Common myeloid progenitor, CD34-positive (primary cell): ENCODE measurements around the gene DNASE1L2.

Experiments
- CTCF ChIA-PET: fragments of 350-600 bp; sonication (Branson Sonifier 250); formaldehyde crosslinking; loops from one replicate; lab custom pipeline; 2021; ENCODE audit warnings: antibody characterized with exemption; lab: Charles Lee
- POLR2A ChIA-PET: fragments of 350-600 bp; sonication (Branson Sonifier 250); formaldehyde crosslinking; loops from one replicate; lab custom pipeline; 2021; ENCODE audit warnings: antibody characterized with exemption; lab: Charles Lee
- DNase-seq, 3 donors: peaks; one replicate each; pipeline versions ENCODE4 v3.0.0 to v3.0.0-alpha.2; 2013
- H3K27ac ChIP-seq, 2 experiments: 1 replicate in 1 of 2; 2 replicates in 1 of 2; pipeline ENCODE4 v1.7.0; 2013; ENCODE audit warnings: inconsistent platforms in 2 of 2, low read length in 2 of 2, mild to moderate bottlenecking in 2 of 2, low read depth in 1 of 2, moderate library complexity in 1 of 2; ENCODE audit not compliant: severe bottlenecking in 2 of 2, insufficient read depth in 1 of 2, poor library complexity in 1 of 2
- H3K27me3 ChIP-seq, 5 experiments: replicated peaks in 2 of 5; 1 replicate in 3 of 5; 2 replicates in 2 of 5; pipeline versions ENCODE4 v1.6.1 to v1.7.0; 2013; ENCODE audit warnings: low read length in 4 of 5, mild to moderate bottlenecking in 2 of 5, moderate library complexity in 2 of 5, inconsistent platforms in 1 of 5; ENCODE audit not compliant: insufficient read depth in 5 of 5, control insufficient read depth in 4 of 5
- H3K36me3 ChIP-seq, 4 experiments: 1 replicate in 2 of 4; 2 replicates in 2 of 4; pipeline versions ENCODE4 v1.6.1 to v1.7.0; 2013; ENCODE audit warnings: low read length in 3 of 4, control low read depth in 1 of 4, mild to moderate bottlenecking in 1 of 4; ENCODE audit not compliant: control insufficient read depth in 4 of 4, insufficient read depth in 4 of 4
- H3K4me1 ChIP-seq, 4 experiments: 1 replicate in 3 of 4; 2 replicates in 1 of 4; pipeline versions ENCODE4 v1.6.1 to v1.7.1; 2013; ENCODE audit warnings: low read length in 3 of 4, mild to moderate bottlenecking in 3 of 4, control low read depth in 1 of 4, inconsistent platforms in 1 of 4, moderate library complexity in 1 of 4; ENCODE audit not compliant: control insufficient read depth in 4 of 4, insufficient read depth in 4 of 4; ENCODE audit errors: control extremely low read depth in 1 of 4
- H3K4me3 ChIP-seq, 7 experiments: 1 replicate in 4 of 7; 2 replicates in 3 of 7; pipeline versions ENCODE4 v1.5.1 to v1.7.0; 2013; ENCODE audit warnings: mild to moderate bottlenecking in 7 of 7, low read length in 6 of 7, moderate library complexity in 6 of 7, inconsistent platforms in 2 of 7, low read depth in 2 of 7, control low read depth in 1 of 7; ENCODE audit not compliant: insufficient read depth in 4 of 7, control insufficient read depth in 1 of 7; ENCODE audit errors: extremely low read depth in 1 of 7
- H3K9me3 ChIP-seq, 5 experiments: 1 replicate in 4 of 5; 2 replicates in 1 of 5; pipeline versions ENCODE4 v1.6.1 to v1.7.1; 2013; ENCODE audit warnings: low read length in 4 of 5, mild to moderate bottlenecking in 2 of 5, inconsistent platforms in 1 of 5, low read depth in 1 of 5, moderate library complexity in 1 of 5; ENCODE audit not compliant: control insufficient read depth in 4 of 5, insufficient read depth in 2 of 5; ENCODE audit errors: control extremely low read depth in 1 of 5
- WGBS: methylation state at CpG from one replicate; pipeline ENCODE4 v1.1.5; 2013; ENCODE audit not compliant: insufficient coverage; 5-methylcytosine and 5-hydroxymethylcytosine counted together

DNASE1L2 gene

GRCh38 chr16:2210386-2211365, 25.6 kb upstream of the DNASE1L2 start, which contains the start of gene BRICD5:
BRICD5 (minus strand) TSS chr16:2210863; CDS start chr16:2210833, 30 bp downstream.
- no peak for DNase-seq
- peaks cover 0 to 7% (median 0%) of the 10 kb centered on the region in 5 experiments for H3K27me3 ChIP-seq
- WGBS: 90% methylated on average over 21 of the region's 24 CpGs
- H3K9me3 ChIP-seq: no peaks in the 10 kb centered on the region
- peaks cover 6 to 59% (median 36%) of the 10 kb centered on the region in 4 experiments for H3K36me3 ChIP-seq
- peaks cover 5 to 37% (median 30%) of the 10 kb centered on the region in 4 experiments for H3K4me1 ChIP-seq
- no peak within 1 kb of the TSS for H3K4me3 ChIP-seq
- no peak within 1 kb of the TSS for H3K27ac ChIP-seq
- ChIA-PET CTCF (interaction anchor here (1.2 kb wide), 1 partner anchor 40 kb away, joined by 3 read pairs; the partner anchor contains the start of gene ECI1), POLR2A (no interaction called here)

- WGBS: 100% methylated on average over 6 of the region's 11 CpGs
- Histone ChIP-seq H3K36me3 (peaks cover 6 to 56% (median 33%) of the 10 kb centered on the region in 4 experiments), H3K27me3 (peaks cover 0 to 7% (median 0%) of the 10 kb centered on the region in 5 experiments), H3K4me1 (peaks cover 5 to 27% (median 20%) of the 10 kb centered on the region in 4 experiments), H3K4me3 (peak overlapping the region in 1 of 7 experiments; percentile 92), H3K9me3 (no peaks in the 10 kb centered on the region), H3K27ac (no peak overlapping the region)
- CTCF ChIA-PET: no interaction called here
- DNase-seq: no peak
- POLR2A ChIA-PET: no interaction called here
Observed at GRCh38 chr16:2211923-2212347, 24.3 kb upstream of the DNASE1L2 start.

DNA sequence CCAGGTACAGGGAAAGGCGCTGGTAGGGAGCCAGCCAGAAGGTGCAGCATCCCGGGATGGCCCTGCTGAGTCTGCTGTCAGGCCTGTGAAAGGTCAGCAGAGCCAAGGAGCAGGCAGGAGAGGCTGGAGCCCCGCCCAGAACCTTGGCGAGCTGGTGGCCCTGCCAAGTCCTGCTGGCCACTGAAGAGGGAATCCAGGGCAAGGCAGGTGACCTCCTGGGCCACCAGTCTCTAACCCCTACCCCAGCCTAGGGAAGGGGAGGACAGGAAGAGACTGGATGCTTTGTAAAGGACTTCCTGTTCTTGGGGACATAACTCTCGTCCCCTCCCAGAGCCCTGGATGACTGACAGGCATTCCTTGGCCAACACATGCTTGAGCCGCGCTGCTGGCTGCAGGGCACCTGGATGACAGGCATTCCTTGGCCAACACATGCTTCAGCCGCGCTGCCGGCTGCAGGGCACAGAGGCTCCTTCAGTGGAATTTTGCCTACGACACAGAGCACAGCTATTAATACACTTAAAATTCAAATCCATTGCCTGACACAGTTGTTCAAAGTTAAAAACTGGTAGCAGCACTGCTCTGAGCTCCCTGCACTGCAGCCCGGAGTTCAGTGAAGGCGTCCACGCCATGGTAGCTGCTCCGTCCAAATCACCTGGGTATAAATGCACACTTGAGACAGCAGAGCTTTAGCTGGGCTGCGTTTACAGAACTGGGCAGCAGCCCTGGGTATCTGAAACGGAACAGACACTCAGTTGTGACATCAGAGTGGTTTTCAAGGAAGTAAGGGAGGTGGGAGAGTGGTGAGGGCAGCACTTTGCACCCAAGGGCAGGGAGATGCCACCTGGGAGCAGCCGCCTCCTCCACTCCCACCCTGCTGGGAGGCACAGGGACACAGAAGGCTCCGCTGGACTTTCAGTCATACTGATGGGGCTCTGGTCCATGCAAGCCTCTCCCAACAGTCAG, 23.6 kb upstream of the DNASE1L2 start:
- ChIA-PET POLR2A (interaction anchor here (0.7 kb wide), 1 partner anchor 24 kb away, joined by 5 read pairs; no protein-coding TSS in a partner anchor), CTCF (no interaction called here)
- H3K4me1 ChIP-seq: peaks cover 5 to 27% (median 20%) of the 10 kb centered on the region in 4 experiments
- peak overlapping the region in 1 of 7 experiments; percentile 92 for H3K4me3 ChIP-seq
- no peak for DNase-seq
- 89% methylated on average over 17 of the region's 19 CpGs for WGBS
- peaks cover 0 to 48% (median 26%) of the 10 kb centered on the region in 4 experiments for H3K36me3 ChIP-seq
- peaks cover 0 to 7% (median 0%) of the 10 kb centered on the region in 5 experiments for H3K27me3 ChIP-seq
- no peaks in the 10 kb centered on the region for H3K9me3 ChIP-seq
- H3K27ac ChIP-seq: no peak overlapping the region

DNA sequence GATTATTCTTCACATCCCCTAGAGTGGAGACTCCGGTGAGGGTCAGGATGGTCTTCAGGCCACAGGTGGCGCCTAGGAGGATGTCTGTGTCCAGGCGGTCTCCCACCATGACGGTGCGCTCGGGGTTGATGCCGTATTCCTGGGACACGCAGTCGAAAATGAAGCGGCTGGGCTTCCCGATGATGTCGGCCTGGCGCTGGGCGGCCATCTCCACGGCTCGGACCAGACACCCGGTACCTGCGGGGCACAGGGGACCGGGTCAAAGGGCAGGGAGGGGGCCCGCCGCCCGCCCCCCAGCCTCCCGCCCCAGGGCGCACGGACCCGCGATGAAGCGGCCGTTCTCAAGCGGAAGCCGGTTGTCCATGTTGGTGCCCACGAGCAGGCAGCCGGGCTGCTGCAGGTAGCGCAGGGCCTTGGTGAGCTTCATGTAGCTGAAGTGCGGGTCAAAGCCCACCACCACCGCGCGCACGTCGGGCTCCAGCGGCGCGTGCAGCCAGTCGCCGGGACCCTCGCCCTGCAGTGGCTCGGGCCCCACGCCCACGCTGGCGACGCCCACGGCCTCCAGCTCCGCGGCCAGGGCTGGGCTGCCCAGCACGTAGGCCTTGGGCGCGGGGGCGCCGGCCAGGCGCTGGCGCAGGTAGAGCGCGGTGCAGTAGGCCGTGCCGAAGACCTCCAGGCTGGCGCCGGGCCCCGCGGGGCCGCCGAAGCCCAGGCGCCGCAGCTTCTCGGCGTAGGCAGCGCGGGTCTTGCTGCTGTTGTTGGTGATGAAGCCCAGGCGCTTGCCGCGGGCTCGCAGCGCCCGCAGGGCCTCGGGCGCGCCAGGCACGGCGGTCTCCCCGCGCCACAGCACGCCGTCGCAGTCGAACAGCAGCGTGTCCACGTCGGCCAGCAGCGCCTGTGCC, 22.2 kb upstream of the DNASE1L2 start:
- Histone ChIP-seq H3K9me3 (no peaks in the 10 kb centered on the region), H3K27ac (peak overlapping the region in 1 of 2 experiments; percentile 64), H3K27me3 (peaks cover 0 to 7% (median 0%) of the 10 kb centered on the region in 5 experiments), H3K36me3 (peaks cover 0 to 34% (median 15%) of the 10 kb centered on the region in 4 experiments), H3K4me3 (peak overlapping the region; percentile 35 to 92 (median 76)), H3K4me1 (peaks cover 5 to 27% (median 20%) of the 10 kb centered on the region in 4 experiments)
- DNase-seq: peak in 2 of 3 donors; percentile 29 to 34
- WGBS: 2% methylated on average over 70 of the region's 98 CpGs
- ChIA-PET POLR2A (interaction anchor here (0.6 to 1.8 kb wide), 2 partner anchors 9 to 241 kb away, joined by 3 to 5 read pairs; partner anchors contain the start of gene MLST8), CTCF (no interaction called here)

DNA sequence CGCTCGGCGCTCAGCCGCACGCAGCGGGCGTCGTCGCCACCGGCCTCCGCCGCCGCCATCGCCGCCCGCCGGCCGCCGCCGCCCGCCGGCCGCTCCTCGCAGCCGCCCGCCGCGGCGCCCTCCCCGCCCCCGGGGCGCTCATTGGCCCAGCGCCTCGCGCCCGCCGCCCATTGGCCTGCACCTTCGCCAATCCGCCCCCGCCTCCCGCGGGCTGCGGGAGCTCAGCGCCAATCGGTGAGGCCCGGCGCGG, 21.6 kb upstream of the DNASE1L2 start, which contains the start of gene PGP:
PGP (minus strand) TSS at position 122 of the 250 bp plus-strand sequence; CDS start at position 59, 63 bp downstream.
- H3K27ac ChIP-seq: peak within 1 kb of the TSS in 1 of 2 experiments; percentile 82
- peak within 1 kb of the TSS; percentile 56 to 92 (median 77) for H3K4me3 ChIP-seq
- ChIA-PET POLR2A (interaction anchor here (0.6 to 1.8 kb wide), 2 partner anchors 9 to 241 kb away, joined by 3 to 5 read pairs; partner anchors contain the start of gene MLST8), CTCF (no interaction called here)
- DNase-seq: no peak
- H3K36me3 ChIP-seq: peaks cover 0 to 28% (median 9%) of the 10 kb centered on the region in 4 experiments
- 0% methylated on average over 41 of the region's 48 CpGs for WGBS
- peaks cover 0 to 7% (median 0%) of the 10 kb centered on the region in 5 experiments for H3K27me3 ChIP-seq
- H3K9me3 ChIP-seq: no peaks in the 10 kb centered on the region
- H3K4me1 ChIP-seq: peaks cover 5 to 27% (median 20%) of the 10 kb centered on the region in 4 experiments
